Measurements from ENCODE around the gene SLC5A2. TPM values are rescaled to one million over a fixed set of nuclear protein-coding genes. Genes with fewer than 3 reads are reported as not detected.
A peak's percentile ranks its signal among the peaks of the same experiment; 100 is the strongest.

Gene SLC5A2
- total and polyA plus RNA-seq, 12 donors, result 0.11 to 3.0 (median 1.3) TPM; not detected in 8

DNA sequence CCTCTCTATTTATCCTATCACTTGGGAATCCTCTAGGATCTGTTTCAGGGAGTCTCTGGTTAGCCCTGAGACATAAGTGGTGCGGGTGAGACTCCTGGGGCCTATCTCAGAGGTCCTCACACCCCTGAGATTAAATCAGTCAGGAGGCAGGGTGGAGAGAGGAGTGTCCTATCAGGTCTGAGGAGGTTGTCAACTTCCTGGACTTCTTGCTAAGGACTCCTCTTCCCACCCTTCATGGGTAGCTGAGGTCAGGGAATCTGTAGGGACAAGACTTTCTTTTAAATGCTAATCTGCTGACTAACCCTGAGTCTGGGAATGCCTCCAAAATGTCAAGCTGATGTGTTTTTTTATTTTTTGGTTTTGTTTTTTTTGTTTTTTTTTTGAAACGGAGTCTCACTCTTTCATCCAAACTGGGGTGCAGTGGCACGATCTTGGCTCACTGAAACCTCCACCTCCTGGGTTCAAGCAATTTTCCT lies 30.3 kb upstream of the SLC5A2 start:
- WGBS, 4 donors, result 24 to 45% (median 39%) methylated on average over 3 of the region's 3 CpGs
- DNase-seq, result peak in 5 of 7 donors; percentile 42 to 80 (median 69)
- TF ChIP-seq, protein P1, sequence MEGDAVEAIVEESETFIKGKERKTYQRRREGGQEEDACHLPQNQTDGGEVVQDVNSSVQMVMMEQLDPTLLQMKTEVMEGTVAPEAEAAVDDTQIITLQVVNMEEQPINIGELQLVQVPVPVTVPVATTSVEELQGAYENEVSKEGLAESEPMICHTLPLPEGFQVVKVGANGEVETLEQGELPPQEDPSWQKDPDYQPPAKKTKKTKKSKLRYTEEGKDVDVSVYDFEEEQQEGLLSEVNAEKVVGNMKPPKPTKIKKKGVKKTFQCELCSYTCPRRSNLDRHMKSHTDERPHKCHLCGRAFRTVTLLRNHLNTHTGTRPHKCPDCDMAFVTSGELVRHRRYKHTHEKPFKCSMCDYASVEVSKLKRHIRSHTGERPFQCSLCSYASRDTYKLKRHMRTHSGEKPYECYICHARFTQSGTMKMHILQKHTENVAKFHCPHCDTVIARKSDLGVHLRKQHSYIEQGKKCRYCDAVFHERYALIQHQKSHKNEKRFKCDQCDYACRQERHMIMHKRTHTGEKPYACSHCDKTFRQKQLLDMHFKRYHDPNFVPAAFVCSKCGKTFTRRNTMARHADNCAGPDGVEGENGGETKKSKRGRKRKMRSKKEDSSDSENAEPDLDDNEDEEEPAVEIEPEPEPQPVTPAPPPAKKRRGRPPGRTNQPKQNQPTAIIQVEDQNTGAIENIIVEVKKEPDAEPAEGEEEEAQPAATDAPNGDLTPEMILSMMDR (IDR thresholded peaks at IDR 0.05), result no peak
- TF ChIP-seq POLR2A (IDR thresholded peaks at IDR 0.05), result peak in 1 of 2 donors; percentile 12
- H3K9me3 ChIP-seq (replicated peaks in 1 of 3), result no peaks in the 10 kb centered on the region
- peaks cover 45 to 59% of the 10 kb centered on the region in 2 donors for H3K4me1 ChIP-seq (replicated peaks in 1 of 2)
- no peak overlapping the region for H3K4me3 ChIP-seq
- no peaks in the 10 kb centered on the region for H3K36me3 ChIP-seq (replicated peaks in 1 of 2)
- intact Hi-C loops (cut with DNase I), result no loop called here
- no peaks in the 10 kb centered on the region for H3K27me3 ChIP-seq
- H3K27ac ChIP-seq, result peak overlapping the region; percentile 35 to 87 (median 79)

DNA sequence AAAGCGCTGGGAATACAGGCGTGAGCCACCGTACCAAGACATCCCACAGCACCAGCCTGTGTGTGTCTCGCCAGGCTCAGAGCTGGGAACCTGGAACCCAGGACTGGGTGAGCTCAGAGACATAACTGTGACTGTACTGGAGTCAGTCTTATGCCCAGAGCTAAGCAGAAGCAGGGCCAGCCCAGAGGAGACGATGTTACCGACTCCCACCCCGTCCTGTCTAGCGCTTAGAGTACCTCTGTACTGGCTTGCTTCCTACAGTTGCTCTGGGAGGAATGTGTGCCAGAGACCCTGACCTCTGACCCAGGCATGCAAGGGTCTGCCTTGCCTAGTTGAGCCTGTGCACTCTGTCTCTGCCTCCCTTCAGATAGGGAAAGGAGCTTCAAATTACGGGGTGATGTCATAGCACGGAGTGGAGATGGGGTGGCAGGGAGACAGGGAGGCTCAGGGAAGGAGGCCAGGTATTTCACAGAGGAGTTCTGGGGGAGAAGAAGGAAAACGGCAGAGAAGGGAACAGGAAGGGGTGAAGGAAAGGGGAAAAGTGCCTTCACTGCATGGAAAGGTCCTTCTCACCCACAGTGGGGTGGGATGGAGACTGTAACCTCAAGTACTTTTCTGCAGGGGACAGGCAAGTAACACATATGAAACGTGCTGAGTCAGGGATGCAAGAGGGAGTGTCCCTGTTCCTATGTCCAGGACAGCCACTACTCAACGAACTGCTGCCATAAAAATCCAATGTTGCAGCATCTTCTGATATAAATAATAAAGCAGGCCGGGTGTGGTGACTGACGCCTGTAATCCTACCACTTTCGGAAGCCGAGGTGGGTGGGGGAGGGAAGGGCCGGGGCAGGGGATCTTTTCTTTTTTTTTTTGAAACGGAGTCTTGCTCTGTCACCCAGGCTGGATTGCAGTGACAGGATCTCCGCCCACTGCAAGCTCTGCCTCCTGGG lies 29.4 kb upstream of the SLC5A2 start:
- peak in 1 of 2 donors; percentile 25 for TF ChIP-seq POLR2A (IDR thresholded peaks at IDR 0.05)
- TF ChIP-seq, protein P1 (IDR thresholded peaks at IDR 0.05), result no peak
- WGBS, 4 donors, result 24 to 38% (median 33%) methylated on average over 12 to 20 of the region's 20 CpGs
- H3K9me3 ChIP-seq (replicated peaks in 1 of 3), result no peaks in the 10 kb centered on the region
- intact Hi-C loops (cut with DNase I), result no loop called here
- H3K27ac ChIP-seq, result peak overlapping the region; percentile 37 to 87 (median 79)
- no peak overlapping the region for H3K4me3 ChIP-seq
- peak; percentile 56 to 86 (median 75) for DNase-seq
- H3K4me1 ChIP-seq (replicated peaks in 1 of 2), result peaks cover 49 to 62% of the 10 kb centered on the region in 2 donors
- no peaks in the 10 kb centered on the region for H3K27me3 ChIP-seq
- H3K36me3 ChIP-seq (replicated peaks in 1 of 2), result no peaks in the 10 kb centered on the region

DNA sequence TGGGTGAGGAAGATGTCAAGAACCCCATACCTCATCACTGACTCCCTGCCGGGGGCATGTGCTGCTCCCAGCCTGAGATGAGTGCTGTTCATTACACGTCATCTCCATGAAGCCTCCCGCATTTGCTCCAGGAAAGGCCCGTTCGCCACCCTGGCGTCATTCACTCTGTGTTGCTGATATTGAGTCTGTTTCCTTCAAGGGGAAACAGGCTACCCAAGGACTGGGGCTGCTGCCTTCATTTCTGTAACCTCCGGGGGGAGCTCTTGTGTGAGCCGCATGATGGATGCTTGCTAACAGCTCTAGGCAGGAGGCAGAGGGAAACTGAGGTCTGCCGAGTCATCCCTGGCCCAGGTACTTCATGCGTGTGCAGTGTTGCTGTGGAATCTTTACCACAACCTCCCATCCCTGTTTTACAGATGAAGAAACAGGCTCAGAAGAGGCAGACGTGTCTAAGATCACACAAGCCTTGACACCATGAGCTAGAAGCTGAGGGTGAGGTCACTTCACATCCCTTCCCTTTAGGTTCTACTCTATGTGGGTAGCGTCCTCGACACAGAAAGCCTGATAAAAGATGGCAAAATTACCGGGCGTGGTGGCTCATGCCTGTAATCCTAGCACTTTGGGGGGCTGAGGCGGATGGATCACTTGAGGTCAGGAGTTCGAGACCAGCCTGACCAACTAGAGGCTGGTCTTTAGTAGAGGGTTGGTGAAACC lies 27.2 kb upstream of the SLC5A2 start:
- TF ChIP-seq POLR2A (IDR thresholded peaks at IDR 0.05), result no peak
- TF ChIP-seq, protein P1 (IDR thresholded peaks at IDR 0.05), result no peak
- DNase-seq, result peak in 3 of 7 donors; percentile 20 to 55 (median 22)
- H3K27me3 ChIP-seq, result no peaks in the 10 kb centered on the region
- H3K27ac ChIP-seq, result peak overlapping the region in 1 of 5 donors; percentile 8
- intact Hi-C loops (cut with DNase I), result no loop called here
- no peak overlapping the region for H3K4me3 ChIP-seq
- H3K36me3 ChIP-seq (replicated peaks in 1 of 2), result no peaks in the 10 kb centered on the region
- WGBS, 4 donors, result 70 to 83% (median 74%) methylated on average over 11 to 17 of the region's 17 CpGs
- no peaks in the 10 kb centered on the region for H3K9me3 ChIP-seq (replicated peaks in 1 of 3)
- peaks cover 56 to 71% of the 10 kb centered on the region in 2 donors for H3K4me1 ChIP-seq (replicated peaks in 1 of 2)

DNA sequence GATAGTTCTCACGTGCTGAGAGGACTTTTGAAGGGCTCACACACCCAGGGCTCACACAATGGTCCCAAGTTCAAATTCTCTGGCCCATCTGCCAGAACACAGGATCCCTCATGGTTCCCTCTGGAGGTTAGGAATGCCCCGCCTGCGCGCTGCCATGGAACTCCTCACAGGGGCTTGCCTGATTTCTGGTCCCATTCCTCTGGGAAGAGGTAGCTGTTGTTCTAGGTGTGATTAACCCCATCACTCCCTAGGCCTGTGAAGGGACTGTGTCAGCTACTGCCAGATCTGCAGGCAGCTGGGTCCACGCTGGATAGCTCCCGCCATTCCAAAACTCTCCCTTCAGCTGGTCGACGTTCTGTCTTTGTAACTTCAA lies 25.9 kb upstream of the SLC5A2 start:
- 77 to 82% (median 80%) methylated on average over 8 of the region's 8 CpGs for WGBS, 4 donors
- DNase-seq, result peak in 1 of 7 donors; percentile 51
- H3K27me3 ChIP-seq, result no peaks in the 10 kb centered on the region
- TF ChIP-seq, protein P1 (IDR thresholded peaks at IDR 0.05), result no peak
- TF ChIP-seq POLR2A (IDR thresholded peaks at IDR 0.05), result no peak
- H3K27ac ChIP-seq, result peak overlapping the region in 1 of 5 donors; percentile 100
- intact Hi-C loops (cut with DNase I), result no loop called here
- peaks cover 50 to 69% of the 10 kb centered on the region in 2 donors for H3K4me1 ChIP-seq (replicated peaks in 1 of 2)
- H3K9me3 ChIP-seq (replicated peaks in 1 of 3), result no peaks in the 10 kb centered on the region
- H3K36me3 ChIP-seq (replicated peaks in 1 of 2), result peaks cover 0 to 2% of the 10 kb centered on the region in 2 donors
- H3K4me3 ChIP-seq, result peak overlapping the region in 1 of 4 donors; percentile 90

All from adrenal gland (tissue), 12 donors.